Measurements from ENCODE around the gene FOXA1. TPM values are rescaled to one million over a fixed set of nuclear protein-coding genes. Genes with fewer than 3 reads are reported as not detected.

FOXA1 gene
- total RNA-seq, 2 donors from 2014 or later, result not detected

- no peak overlapping the region for H3K4me3 Mint-ChIP-seq
- ATAC-seq (peak in 1 of 2 donors; percentile 24), DNase-seq (ENCODE audit: low spot score) (no peak)
- H3K36me3 Mint-ChIP-seq, result peaks cover 11% of the 10 kb centered on the region
- H3K27ac Mint-ChIP-seq, result no peak overlapping the region
- peaks cover 26 to 58% of the 10 kb centered on the region in 2 donors for H3K27me3 Mint-ChIP-seq
- H3K9me3 Mint-ChIP-seq, result no peaks in the 10 kb centered on the region
- H3K4me1 Mint-ChIP-seq (ENCODE audit: low read depth in 2 of 2), result peaks cover 0 to 8% of the 10 kb centered on the region in 2 donors
Measured at GRCh38 chr14:37597914-37598746, 3.1 kb upstream of the FOXA1 start.

GRCh38 chr14:37597538-37597913 is 2.5 kb upstream of the FOXA1 start:
- no peak for ATAC-seq
- no peaks in the 10 kb centered on the region for H3K9me3 Mint-ChIP-seq
- H3K36me3 Mint-ChIP-seq, result peaks cover 11% of the 10 kb centered on the region
- peaks cover 26 to 53% of the 10 kb centered on the region in 2 donors for H3K27me3 Mint-ChIP-seq
- peaks cover 0 to 8% of the 10 kb centered on the region in 2 donors for H3K4me1 Mint-ChIP-seq (ENCODE audit: low read depth in 2 of 2)
- H3K27ac Mint-ChIP-seq, result no peak overlapping the region
- no peak overlapping the region for H3K4me3 Mint-ChIP-seq
- no peak for DNase-seq (ENCODE audit: low spot score)

GRCh38 chr14:37596790-37597472 is 1.9 kb upstream of the FOXA1 start:
- DNase-seq (ENCODE audit: low spot score), result no peak
- Mint-ChIP-seq H3K9me3 (no peaks in the 10 kb centered on the region), H3K36me3 (peaks cover 11% of the 10 kb centered on the region), H3K27me3 (peaks cover 28 to 53% of the 10 kb centered on the region in 2 donors), H3K4me3 (no peak overlapping the region), H3K27ac (no peak overlapping the region), H3K4me1 (ENCODE audit: low read depth in 2 of 2) (peaks cover 0 to 8% of the 10 kb centered on the region in 2 donors)
- no peak for ATAC-seq

- Mint-ChIP-seq H3K4me1 (ENCODE audit: low read depth in 2 of 2) (peaks cover 0 to 10% of the 10 kb centered on the region in 2 donors), H3K4me3 (peak overlapping the region; percentile 45), H3K9me3 (peaks cover 3% of the 10 kb centered on the region), H3K36me3 (peaks cover 15% of the 10 kb centered on the region), H3K27ac (no peak overlapping the region), H3K27me3 (peaks cover 31 to 55% of the 10 kb centered on the region in 2 donors)
- DNase-seq (ENCODE audit: low spot score) (no peak), ATAC-seq (peak in 1 of 2 donors; percentile 28)
Measured at GRCh38 chr14:37595809-37596621, 966 bp upstream of the FOXA1 start.

GRCh38 chr14:37594238-37594970 is 645 bp downstream of the FOXA1 start:
- no peak overlapping the region for H3K27ac Mint-ChIP-seq
- H3K4me1 Mint-ChIP-seq (ENCODE audit: low read depth in 2 of 2), result peaks cover 0 to 10% of the 10 kb centered on the region in 2 donors
- H3K9me3 Mint-ChIP-seq, result peaks cover 3% of the 10 kb centered on the region
- peaks cover 32 to 62% of the 10 kb centered on the region in 2 donors for H3K27me3 Mint-ChIP-seq
- ATAC-seq (peak in 1 of 2 donors; percentile 36), DNase-seq (ENCODE audit: low spot score) (no peak)
- H3K36me3 Mint-ChIP-seq, result peaks cover 22% of the 10 kb centered on the region
- peak overlapping the region; percentile 62 for H3K4me3 Mint-ChIP-seq

- Mint-ChIP-seq H3K36me3 (peaks cover 23% of the 10 kb centered on the region), H3K4me1 (ENCODE audit: low read depth in 2 of 2) (peaks cover 0 to 5% of the 10 kb centered on the region in 2 donors), H3K4me3 (peak overlapping the region; percentile 62), H3K27ac (no peak overlapping the region), H3K9me3 (peaks cover 3% of the 10 kb centered on the region), H3K27me3 (peaks cover 32 to 62% of the 10 kb centered on the region in 2 donors)
- no peak for ATAC-seq
- no peak for DNase-seq (ENCODE audit: low spot score)
Measured at GRCh38 chr14:37593511-37594237, 1.4 kb downstream of the FOXA1 start.

- H3K27ac Mint-ChIP-seq, result no peak overlapping the region
- H3K4me3 Mint-ChIP-seq, result no peak overlapping the region
- H3K9me3 Mint-ChIP-seq, result peaks cover 3% of the 10 kb centered on the region
- peaks cover 36 to 62% of the 10 kb centered on the region in 2 donors for H3K27me3 Mint-ChIP-seq
- DNase-seq (ENCODE audit: low spot score) (no peak), ATAC-seq (no peak)
- peaks cover 23% of the 10 kb centered on the region for H3K36me3 Mint-ChIP-seq
- peaks cover 0 to 5% of the 10 kb centered on the region in 2 donors for H3K4me1 Mint-ChIP-seq (ENCODE audit: low read depth in 2 of 2)
Measured at GRCh38 chr14:37592482-37593408, 2.3 kb downstream of the FOXA1 start.

- Mint-ChIP-seq H3K27me3 (peaks cover 36 to 65% of the 10 kb centered on the region in 2 donors), H3K27ac (no peak overlapping the region), H3K36me3 (peaks cover 23% of the 10 kb centered on the region), H3K9me3 (peaks cover 3% of the 10 kb centered on the region), H3K4me1 (ENCODE audit: low read depth in 2 of 2) (peaks cover 0 to 5% of the 10 kb centered on the region in 2 donors), H3K4me3 (no peak overlapping the region)
- DNase-seq (ENCODE audit: low spot score), result no peak
- ATAC-seq, result no peak
Measured at GRCh38 chr14:37591941-37592481, 3.0 kb downstream of the FOXA1 start.

GRCh38 chr14:37591311-37591940 is 3.6 kb downstream of the FOXA1 start:
- Mint-ChIP-seq H3K4me3 (no peak overlapping the region), H3K9me3 (peaks cover 3% of the 10 kb centered on the region), H3K27me3 (peaks cover 36 to 61% of the 10 kb centered on the region in 2 donors), H3K36me3 (peaks cover 23% of the 10 kb centered on the region), H3K4me1 (ENCODE audit: low read depth in 2 of 2) (peaks cover 0 to 5% of the 10 kb centered on the region in 2 donors), H3K27ac (no peak overlapping the region)
- ATAC-seq (no peak), DNase-seq (ENCODE audit: low spot score) (no peak)

GRCh38 chr14:37590428-37591139 is 4.5 kb downstream of the FOXA1 start:
- peaks cover 3% of the 10 kb centered on the region for H3K9me3 Mint-ChIP-seq
- DNase-seq (ENCODE audit: low spot score) (no peak), ATAC-seq (no peak)
- H3K36me3 Mint-ChIP-seq, result peaks cover 28% of the 10 kb centered on the region
- H3K4me1 Mint-ChIP-seq (ENCODE audit: low read depth in 2 of 2), result peaks cover 0 to 5% of the 10 kb centered on the region in 2 donors
- H3K27me3 Mint-ChIP-seq, result peaks cover 40 to 59% of the 10 kb centered on the region in 2 donors
- H3K27ac Mint-ChIP-seq, result peak overlapping the region in 1 of 2 donors; percentile 28
- no peak overlapping the region for H3K4me3 Mint-ChIP-seq

Measured in natural killer cell treated with Interleukin-12 subunit alpha and Interleukin-12 subunit beta and Interleukin-15 and Interleukin-18, amount 100 ng/mL, for 72 hours (primary cell).